Measurements from ENCODE around the gene ZMIZ1.

ZMIZ1 gene

GRCh38 chr10:79128923-79129305, 60.1 kb downstream of the ZMIZ1 start:
- no peak for TF ChIP-seq CTCF (conservative IDR thresholded peaks at IDR 0.05; ENCODE audit: low read depth, low read length)
- DNase-seq (ENCODE audit: low read depth) = no peak
- H3K4me3 ChIP-seq (ENCODE audit: low read length) = no peak overlapping the region

GRCh38 chr10:79129361-79129997, 60.7 kb downstream of the ZMIZ1 start:
- no peak overlapping the region for H3K4me3 ChIP-seq (ENCODE audit: low read length)
- peak; percentile 36 for TF ChIP-seq CTCF (conservative IDR thresholded peaks at IDR 0.05; ENCODE audit: low read depth, low read length)
- DNase-seq (ENCODE audit: low read depth) = no peak

- TF ChIP-seq CTCF (conservative IDR thresholded peaks at IDR 0.05; ENCODE audit: low read depth, low read length) = no peak
- H3K4me3 ChIP-seq (ENCODE audit: low read length) = no peak overlapping the region
- DNase-seq (ENCODE audit: low read depth) = no peak
Observed at GRCh38 chr10:79130255-79130654, 61.5 kb downstream of the ZMIZ1 start.

- no peak for TF ChIP-seq CTCF (conservative IDR thresholded peaks at IDR 0.05; ENCODE audit: low read depth, low read length)
Observed at GRCh38 chr10:79130846-79131245, 62.1 kb downstream of the ZMIZ1 start.

GRCh38 chr10:79131836-79132631, 63.3 kb downstream of the ZMIZ1 start:
- DNase-seq (ENCODE audit: low read depth) = no peak
- no peak for TF ChIP-seq CTCF (conservative IDR thresholded peaks at IDR 0.05; ENCODE audit: low read depth, low read length)
- H3K4me3 ChIP-seq (ENCODE audit: low read length) = no peak overlapping the region

More at GRCh38 chr10:79130846-79131245, 62.1 kb downstream of the ZMIZ1 start:
- no peak for DNase-seq (ENCODE audit: low read depth)
- no peak overlapping the region for H3K4me3 ChIP-seq (ENCODE audit: low read length)

GRCh38 chr10:79132681-79133381, 64.1 kb downstream of the ZMIZ1 start:
- no peak for DNase-seq (ENCODE audit: low read depth)
- no peak overlapping the region for H3K4me3 ChIP-seq (ENCODE audit: low read length)
- TF ChIP-seq CTCF (conservative IDR thresholded peaks at IDR 0.05; ENCODE audit: low read depth, low read length) = no peak

All from retinal pigment epithelial cell (primary cell).